K562 (cell line): ENCODE data around the gene AGPAT3. TPM values are rescaled to one million over a fixed set of nuclear protein-coding genes. Genes with fewer than 3 reads are reported as not detected.

ENCODE experiments used
- GABPB2 ChIP-seq: fragments of 250-450 bp; sonication (Bioruptor Pico); conservative IDR thresholded peaks from 2 replicates; pipeline ENCODE4 v1.5.1; 2021; ENCODE audit warnings: mild to moderate bottlenecking
- GTF2F1 ChIP-seq: IDR thresholded peaks from 2 replicates; pipeline ENCODE4 v1.6.1; 2011; ENCODE audit warnings: low read depth, low read length, improper control_type of control experiment
- MYBL2 ChIP-seq, 2 experiments: fragments of 450-650 bp in 1 of 2; sonication (generic) in 1 of 2; formaldehyde crosslinking in 1 of 2; IDR thresholded peaks; 2 replicates each; pipeline versions ENCODE4 v1.6.1 to v1.8.1; 2017 to 2022; ENCODE audit warnings: borderline replicate concordance in 1 of 2, inconsistent platforms in 1 of 2, low read depth in 1 of 2, mild to moderate bottlenecking in 1 of 2, missing genetic modification reagents in 1 of 2, moderate library complexity in 1 of 2
- NCOA6 ChIP-seq: fragments of 450-650 bp; IDR thresholded peaks from 2 replicates; pipeline ENCODE4 v1.6.1; 2017; ENCODE audit warnings: mild to moderate bottlenecking
- NR0B1 ChIP-seq: fragments of 450-650 bp; IDR thresholded peaks from one replicate; pipeline ENCODE4 v1.6.1; 2018; ENCODE audit warnings: mild to moderate bottlenecking, moderate library complexity; ENCODE audit not compliant: partially characterized antibody
- SNRNP70 ChIP-seq: fragments of 200-400 bp; formaldehyde crosslinking; optimal IDR thresholded peaks from 2 replicates; pipeline ENCODE3; 2017; ENCODE audit warnings: low read depth, low read length
- THAP7 ChIP-seq: fragments of 250-450 bp; sonication (Bioruptor Pico); IDR thresholded peaks from 2 replicates; pipeline ENCODE4 v1.5.0; 2021
- ZBTB11 ChIP-seq, 3 experiments: fragments of 200-800 bp in 1 of 3; fragments of 250-450 bp in 1 of 3; fragments of 450-650 bp in 1 of 3; sonication (Bioruptor Pico) in 1 of 3; sonication (Bioruptor generic) in 1 of 3; formaldehyde crosslinking in 1 of 3; IDR thresholded peaks; 2 replicates each; pipeline versions ENCODE4 v1.6.1 to v1.8.0; 2016 to 2022; ENCODE audit warnings: mild to moderate bottlenecking in 2 of 3, missing genetic modification characterization in 2 of 3, missing compliant biosample characterization in 1 of 3, moderate library complexity in 1 of 3
- ZC3H11A ChIP-seq: IDR thresholded peaks from 2 replicates; pipeline ENCODE4 v1.6.1; 2012; ENCODE audit warnings: low read depth, low read length, improper control_type of control experiment
- ZNF23 ChIP-seq: fragments of 250-450 bp; sonication (Bioruptor Pico); IDR thresholded peaks from 2 replicates; pipeline ENCODE4 v1.4.0; 2020; ENCODE audit warnings: mild to moderate bottlenecking
- ZNF431 ChIP-seq: sonication (generic); formaldehyde crosslinking; IDR thresholded peaks from 2 replicates; pipeline ENCODE4 v1.8.0; 2022; ENCODE audit warnings: mild to moderate bottlenecking, missing genetic modification reagents
- ZNF696 ChIP-seq: fragments of 250-450 bp; sonication (Bioruptor Pico); conservative IDR thresholded peaks from 2 replicates; pipeline ENCODE4 v1.4.0; 2020; ENCODE audit warnings: mild to moderate bottlenecking, moderate library complexity
- polyA plus RNA-seq, 8 experiments: library from polyadenylated mRNA; depleted of rRNA in 4 of 8; stranded (reverse) in 5 of 8; unstranded in 3 of 8; fragments of >200 nt; fragmentation: Nextera tagmentation in 2 of 8; fragmentation: Illumina TruSeq in 1 of 8; extraction: Ambion mirVana in 2 of 8; extraction: Trizol in 1 of 8; gene quantifications; 2 replicates each; pipeline versions ENCODE4 v1.2.1 to v1.2.3, GENCODE V29; 2011 to 2014; ENCODE audit warnings: inconsistent platforms in 1 of 8, missing spikeins in 1 of 8
- total RNA-seq, 7 experiments: library from RNA; depleted of rRNA in 6 of 7; stranded (reverse); fragments of >200 nt in 6 of 7; fragmentation: Illumina TruSeq in 2 of 7; extraction: Trizol in 2 of 7; gene quantifications; 2 replicates each; pipeline versions ENCODE4 v1.2.1 to v1.2.3, GENCODE V29; 2011 to 2021; ENCODE audit warnings: low replicate concordance in 1 of 7
- TF ChIP-seq, protein P1 (sequence below): sonication (generic); formaldehyde crosslinking; IDR thresholded peaks from 2 replicates; pipeline ENCODE4 v1.8.0; 2022; ENCODE audit warnings: mild to moderate bottlenecking, missing genetic modification reagents
- TF ChIP-seq, protein P2 (sequence below): sonication (generic); formaldehyde crosslinking; IDR thresholded peaks from 2 replicates; pipeline ENCODE4 v1.8.1; 2023; ENCODE audit warnings: missing genetic modification reagents, mild to moderate bottlenecking, borderline replicate concordance

The AGPAT3 gene
- total and polyA plus RNA-seq, 9 of the 15 experiments (the other 6 are each of a cell fraction or from before 2014, with no cell fraction given) = 1.5 to 88.4 (median 35.7) TPM

GRCh38 chr21:43879348-43880110 lies 14.5 kb downstream of the AGPAT3 start (continued):
- TF ChIP-seq NR0B1 (no peak), ZC3H11A (no peak), ZNF431 (no peak), MYBL2 (IDR thresholded peaks at IDR 0.05; ENCODE audit: low read depth) (no peak), MYBL2 (CRISPR knock-in tag; IDR thresholded peaks at IDR 0.05; ENCODE audit: borderline replicate concordance) (no peak), GTF2F1 (no peak), ZNF696 (no peak), SNRNP70 (no peak), ZBTB11 (CRISPR knock-in tag; IDR thresholded peaks at IDR 0.05) (no peak), NCOA6 (no peak), THAP7 (0 out of 2 replicates have a peak, but pooled peaks have one; percentile 55), GABPB2 (CRISPR knock-in tag) (no peak), ZNF23 (CRISPR knock-in tag) (no peak)
- TF ChIP-seq, protein P1, sequence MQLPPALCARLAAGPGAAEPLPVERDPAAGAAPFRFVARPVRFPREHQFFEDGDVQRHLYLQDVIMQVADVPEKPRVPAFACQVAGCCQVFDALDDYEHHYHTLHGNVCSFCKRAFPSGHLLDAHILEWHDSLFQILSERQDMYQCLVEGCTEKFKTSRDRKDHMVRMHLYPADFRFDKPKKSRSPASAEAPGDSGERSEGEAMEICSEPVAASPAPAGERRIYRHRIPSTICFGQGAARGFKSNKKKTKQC (CRISPR knock-in tag) = no peak
- TF ChIP-seq, protein P2, sequence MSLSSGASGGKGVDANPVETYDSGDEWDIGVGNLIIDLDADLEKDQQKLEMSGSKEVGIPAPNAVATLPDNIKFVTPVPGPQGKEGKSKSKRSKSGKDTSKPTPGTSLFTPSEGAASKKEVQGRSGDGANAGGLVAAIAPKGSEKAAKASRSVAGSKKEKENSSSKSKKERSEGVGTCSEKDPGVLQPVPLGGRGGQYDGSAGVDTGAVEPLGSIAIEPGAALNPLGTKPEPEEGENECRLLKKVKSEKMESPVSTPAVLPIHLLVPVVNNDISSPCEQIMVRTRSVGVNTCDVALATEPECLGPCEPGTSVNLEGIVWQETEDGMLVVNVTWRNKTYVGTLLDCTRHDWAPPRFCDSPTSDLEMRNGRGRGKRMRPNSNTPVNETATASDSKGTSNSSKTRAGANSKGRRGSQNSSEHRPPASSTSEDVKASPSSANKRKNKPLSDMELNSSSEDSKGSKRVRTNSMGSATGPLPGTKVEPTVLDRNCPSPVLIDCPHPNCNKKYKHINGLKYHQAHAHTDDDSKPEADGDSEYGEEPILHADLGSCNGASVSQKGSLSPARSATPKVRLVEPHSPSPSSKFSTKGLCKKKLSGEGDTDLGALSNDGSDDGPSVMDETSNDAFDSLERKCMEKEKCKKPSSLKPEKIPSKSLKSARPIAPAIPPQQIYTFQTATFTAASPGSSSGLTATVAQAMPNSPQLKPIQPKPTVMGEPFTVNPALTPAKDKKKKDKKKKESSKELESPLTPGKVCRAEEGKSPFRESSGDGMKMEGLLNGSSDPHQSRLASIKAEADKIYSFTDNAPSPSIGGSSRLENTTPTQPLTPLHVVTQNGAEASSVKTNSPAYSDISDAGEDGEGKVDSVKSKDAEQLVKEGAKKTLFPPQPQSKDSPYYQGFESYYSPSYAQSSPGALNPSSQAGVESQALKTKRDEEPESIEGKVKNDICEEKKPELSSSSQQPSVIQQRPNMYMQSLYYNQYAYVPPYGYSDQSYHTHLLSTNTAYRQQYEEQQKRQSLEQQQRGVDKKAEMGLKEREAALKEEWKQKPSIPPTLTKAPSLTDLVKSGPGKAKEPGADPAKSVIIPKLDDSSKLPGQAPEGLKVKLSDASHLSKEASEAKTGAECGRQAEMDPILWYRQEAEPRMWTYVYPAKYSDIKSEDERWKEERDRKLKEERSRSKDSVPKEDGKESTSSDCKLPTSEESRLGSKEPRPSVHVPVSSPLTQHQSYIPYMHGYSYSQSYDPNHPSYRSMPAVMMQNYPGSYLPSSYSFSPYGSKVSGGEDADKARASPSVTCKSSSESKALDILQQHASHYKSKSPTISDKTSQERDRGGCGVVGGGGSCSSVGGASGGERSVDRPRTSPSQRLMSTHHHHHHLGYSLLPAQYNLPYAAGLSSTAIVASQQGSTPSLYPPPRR = no peak
